Suppressor macrophage treated with lipopolysaccharide for 1 hour (primary cell): ENCODE results near the gene RBM33.
A peak's percentile ranks its signal among the peaks of the same experiment; 100 is the strongest.

Source experiments
- DNase-seq, 3 donors: peaks; one replicate each; pipeline ENCODE4 v3.0.0-alpha.2; 2020 to 2022

RBM33 gene, protein sequence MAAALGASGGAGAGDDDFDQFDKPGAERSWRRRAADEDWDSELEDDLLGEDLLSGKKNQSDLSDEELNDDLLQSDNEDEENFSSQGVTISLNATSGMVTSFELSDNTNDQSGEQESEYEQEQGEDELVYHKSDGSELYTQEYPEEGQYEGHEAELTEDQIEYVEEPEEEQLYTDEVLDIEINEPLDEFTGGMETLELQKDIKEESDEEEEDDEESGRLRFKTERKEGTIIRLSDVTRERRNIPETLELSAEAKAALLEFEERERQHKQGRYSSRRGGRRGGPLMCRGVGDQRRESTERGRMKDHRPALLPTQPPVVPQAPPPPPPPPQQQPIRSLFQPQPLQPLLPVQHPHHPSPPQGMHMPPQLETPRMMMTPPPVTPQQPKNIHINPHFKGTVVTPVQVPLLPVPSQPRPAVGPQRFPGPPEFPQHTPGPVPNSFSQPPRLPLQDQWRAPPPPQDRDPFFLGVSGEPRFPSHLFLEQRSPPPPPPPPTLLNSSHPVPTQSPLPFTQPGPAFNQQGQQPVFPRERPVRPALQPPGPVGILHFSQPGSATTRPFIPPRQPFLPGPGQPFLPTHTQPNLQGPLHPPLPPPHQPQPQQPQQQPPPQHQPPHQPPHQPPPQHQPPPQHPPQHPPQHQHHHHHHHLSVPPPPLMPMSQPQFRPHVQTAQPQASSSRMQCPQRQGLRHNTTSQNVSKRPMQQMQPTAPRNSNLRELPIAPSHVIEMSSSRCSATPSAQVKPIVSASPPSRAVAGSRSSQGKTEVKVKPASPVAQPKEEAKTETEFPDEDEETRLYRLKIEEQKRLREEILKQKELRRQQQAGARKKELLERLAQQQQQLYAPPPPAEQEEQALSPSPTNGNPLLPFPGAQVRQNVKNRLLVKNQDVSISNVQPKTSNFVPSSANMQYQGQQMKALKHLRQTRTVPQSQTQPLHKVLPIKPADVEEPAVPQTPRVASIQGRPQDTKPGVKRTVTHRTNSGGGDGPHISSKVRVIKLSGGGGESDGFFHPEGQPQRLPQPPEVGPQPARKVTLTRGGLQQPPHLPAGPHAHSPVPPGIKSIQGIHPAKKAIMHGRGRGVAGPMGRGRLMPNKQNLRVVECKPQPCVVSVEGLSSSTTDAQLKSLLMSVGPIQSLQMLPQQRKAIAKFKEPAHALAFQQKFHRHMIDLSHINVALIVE

DNA sequence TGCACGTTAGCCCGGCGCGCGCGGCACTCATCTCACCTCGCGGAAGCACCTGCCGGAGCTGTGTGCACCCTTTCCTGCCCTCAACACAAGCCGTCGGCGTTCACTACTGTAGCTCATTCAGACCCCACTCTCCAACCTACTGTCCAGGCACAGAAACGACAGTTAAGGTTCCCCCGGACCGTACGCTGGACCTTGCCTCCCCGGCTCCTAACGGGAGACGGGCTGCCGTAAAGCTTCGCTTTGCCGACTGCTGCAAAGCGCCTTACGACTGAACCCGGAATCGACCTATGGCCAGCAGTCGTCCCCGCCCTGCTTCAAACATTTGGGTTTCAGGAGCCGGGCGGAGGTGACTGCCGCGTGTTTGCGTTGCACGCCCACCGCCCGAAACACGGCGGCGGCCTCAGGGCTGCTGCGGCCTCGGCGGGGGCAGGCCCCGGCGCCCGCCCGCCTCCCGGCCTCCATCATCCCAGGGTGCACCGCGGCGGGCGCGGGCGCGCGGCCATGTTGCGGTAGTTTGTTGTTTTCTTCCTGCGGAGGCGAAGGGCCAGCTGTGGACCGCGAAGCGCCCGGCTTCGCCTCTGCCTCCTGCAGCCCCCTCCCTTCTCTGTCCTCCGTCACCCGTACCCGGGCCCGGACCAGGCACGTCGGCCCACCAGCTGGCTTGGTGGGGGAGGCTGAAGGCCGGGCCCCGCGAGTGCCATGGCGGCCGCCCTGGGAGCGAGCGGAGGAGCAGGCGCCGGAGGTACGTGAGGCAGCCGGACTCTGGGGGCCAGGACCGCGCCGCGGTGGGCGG lies at the start of gene RBM33:
RBM33 (plus strand) TSS at position 484 of the 793 bp plus-strand sequence; CDS start at position 700, 216 bp downstream.
- DNase-seq, result peak; percentile 81 to 91 (median 83)

DNA sequence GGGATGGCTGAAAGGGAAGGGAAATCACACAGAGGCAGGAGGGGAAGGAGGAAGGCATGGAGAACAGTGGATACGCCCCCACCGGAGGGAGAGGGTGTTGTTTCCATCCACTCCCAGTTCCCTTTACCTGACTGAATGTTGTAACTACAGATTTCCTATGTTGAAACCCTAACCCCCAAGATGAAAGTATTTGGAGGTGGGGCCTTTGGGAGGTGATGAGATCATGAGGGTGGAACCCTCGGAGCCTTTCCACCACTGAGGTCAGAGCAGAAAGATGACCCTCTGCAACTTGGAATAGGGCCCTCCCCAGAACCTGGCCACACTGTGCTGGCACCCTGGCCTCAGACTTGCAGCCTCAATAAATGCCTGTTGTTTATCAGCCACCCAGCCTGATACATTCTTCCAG lies 49.5 kb upstream of the RBM33 start:
- DNase-seq, result peak; percentile 19 to 28 (median 19)

DNA sequence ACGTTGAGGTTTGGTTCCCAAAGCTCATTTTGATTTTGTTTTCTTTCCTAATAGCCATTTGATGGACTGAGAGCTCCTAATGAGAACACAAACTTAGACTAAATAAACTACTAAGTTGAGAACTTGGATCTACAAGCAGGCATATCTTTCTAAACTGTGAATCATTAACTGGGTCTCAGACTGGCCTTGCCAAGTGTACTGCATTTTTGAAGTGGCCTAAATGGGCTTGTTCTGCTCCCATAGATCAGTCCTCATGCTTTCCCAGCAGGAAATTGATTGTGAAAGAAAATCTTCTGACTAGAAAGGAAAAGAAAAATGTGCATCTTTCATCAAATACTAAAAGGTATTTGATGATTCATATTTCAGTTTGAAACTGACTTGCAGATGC lies 46.7 kb upstream of the RBM33 start:
- DNase-seq, result no peak

- peak; percentile 81 to 90 (median 89) for DNase-seq
Measured at GRCh38 chr7:155598810-155599210, 45.7 kb upstream of the RBM33 start.

DNA sequence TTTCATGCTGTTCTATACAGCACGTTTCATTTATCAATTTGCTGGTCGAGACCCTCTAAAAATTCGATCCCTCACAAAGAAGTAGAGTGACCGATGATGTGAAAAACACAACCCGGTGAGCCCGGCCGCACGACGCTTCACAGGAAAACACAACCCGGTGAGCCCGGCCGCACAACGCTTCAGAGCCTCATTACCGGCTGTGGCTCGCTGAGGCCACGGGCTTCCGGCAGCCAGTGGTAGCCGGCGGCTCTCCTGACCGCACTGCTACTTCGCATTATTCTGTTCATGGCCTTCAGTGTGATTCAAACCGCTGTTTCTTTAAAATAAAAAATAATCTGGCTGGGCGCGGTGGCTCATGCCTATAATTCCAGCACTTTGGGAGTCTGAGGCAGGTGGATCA lies 42.3 kb upstream of the RBM33 start:
- no peak for DNase-seq

- DNase-seq, result no peak
Measured at GRCh38 chr7:155602750-155603149, 41.7 kb upstream of the RBM33 start.

DNA sequence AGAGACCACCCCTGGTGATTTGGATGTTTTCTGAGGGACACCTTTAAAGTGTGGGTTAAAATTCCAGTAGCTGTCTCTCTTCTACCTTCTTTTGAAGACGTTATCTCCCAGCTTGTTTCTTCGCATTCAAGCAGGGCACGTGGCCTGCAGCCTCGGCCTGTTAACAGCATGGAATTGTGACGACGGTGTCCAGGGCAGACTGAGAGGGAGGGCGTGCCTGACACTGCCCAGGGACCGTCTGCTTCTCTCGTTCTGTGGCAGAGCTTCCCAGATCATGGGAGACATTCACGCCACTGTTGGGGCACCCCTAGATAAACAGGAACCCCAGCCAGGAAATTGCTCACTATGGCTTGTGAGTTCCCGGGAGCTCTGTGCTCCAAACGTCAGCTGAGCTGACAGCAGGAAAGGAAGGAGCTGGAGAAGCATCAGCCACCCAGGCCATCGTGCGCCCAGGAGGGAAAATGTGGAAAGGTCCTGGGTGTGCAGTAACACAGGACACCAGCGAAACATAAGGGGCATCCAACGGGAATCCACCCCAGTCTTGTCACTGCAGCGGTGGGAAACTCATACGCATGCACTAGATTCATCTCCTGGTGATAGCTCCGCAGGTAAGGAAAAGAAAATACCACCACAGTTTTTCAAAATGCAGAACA lies 41.1 kb upstream of the RBM33 start:
- peak; percentile 24 to 40 (median 38) for DNase-seq

- no peak for DNase-seq
Measured at GRCh38 chr7:155603858-155604503, 40.5 kb upstream of the RBM33 start.

- no peak for DNase-seq
Measured at GRCh38 chr7:155604504-155604997, 39.9 kb upstream of the RBM33 start.

DNA sequence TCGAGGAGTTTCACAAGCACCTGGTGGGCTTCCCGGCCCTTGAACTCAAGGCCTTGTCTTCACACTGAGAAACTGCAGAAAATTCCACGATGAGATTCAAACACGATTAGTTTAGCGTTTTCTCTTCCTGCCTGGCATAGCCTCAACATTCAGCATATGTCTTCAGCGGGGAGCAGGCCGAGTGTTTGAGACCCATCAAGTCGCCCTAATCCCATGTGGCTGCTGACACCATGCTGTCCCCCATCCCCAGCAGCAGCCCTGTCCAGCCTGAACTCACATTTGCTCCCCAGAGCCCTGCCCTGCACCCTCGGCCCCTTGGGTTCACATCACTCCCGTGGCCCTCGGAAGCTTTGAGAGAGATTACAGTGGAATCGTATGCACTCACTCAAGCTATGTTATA lies 35.3 kb upstream of the RBM33 start:
- no peak for DNase-seq

DNA sequence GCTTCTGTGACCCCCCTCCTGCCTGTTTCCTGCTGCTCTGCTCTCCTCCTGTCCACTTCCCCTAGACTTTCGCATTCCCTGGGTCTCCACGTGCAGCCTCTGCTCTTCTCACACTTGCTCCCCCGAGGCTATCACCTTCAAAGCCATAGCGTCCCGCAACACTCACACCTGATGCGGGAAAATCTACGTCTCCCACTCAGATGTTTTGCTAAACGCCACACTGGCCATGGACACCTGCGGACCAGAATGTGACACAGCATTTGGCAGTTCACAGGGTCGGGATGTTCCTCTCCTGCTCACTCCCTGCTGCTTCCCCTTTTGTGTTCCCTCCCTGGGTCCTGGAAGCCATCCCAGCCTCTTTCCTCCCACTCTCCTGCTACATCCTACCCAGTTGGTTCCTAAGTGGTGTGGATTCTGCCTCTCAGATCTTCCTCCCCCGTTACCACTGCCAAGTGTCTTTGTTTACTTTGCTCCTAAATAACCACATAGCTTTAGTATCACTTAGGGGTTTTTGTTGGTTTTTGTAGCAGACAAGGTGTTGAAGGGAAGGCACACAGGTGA lies 33.7 kb upstream of the RBM33 start:
- peak in 1 of 3 donors; percentile 25 for DNase-seq

DNA sequence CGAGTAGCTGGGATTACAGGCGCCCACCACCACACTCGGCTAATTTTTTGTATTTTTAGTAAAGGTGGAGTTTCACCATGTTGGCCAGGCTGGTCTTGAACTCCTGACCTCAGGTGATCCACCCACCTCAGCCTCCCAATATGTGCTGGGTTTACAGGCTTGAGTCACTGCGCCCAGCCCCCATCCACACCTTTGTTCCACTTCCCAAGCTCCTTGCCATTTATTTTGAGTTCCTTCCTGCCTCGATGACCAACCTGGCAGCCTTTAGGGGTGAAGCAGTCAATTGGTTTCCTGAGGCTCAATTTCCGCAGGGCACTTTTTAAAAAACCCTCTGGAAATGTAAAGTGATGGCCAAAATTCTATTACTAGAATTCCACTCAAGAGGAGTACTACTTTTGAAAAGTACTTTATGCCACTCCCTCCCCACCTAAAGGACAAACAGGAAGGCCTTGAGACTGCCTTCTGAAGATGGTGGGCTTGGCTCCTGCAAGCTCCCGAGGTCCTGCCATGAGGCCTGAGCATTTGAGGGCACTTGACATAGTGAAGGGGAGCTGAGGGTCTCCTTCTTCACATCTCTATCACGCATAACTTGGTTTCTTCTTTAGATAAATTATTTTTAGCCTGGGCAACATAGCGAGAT lies 32.5 kb upstream of the RBM33 start:
- DNase-seq, result no peak

DNA sequence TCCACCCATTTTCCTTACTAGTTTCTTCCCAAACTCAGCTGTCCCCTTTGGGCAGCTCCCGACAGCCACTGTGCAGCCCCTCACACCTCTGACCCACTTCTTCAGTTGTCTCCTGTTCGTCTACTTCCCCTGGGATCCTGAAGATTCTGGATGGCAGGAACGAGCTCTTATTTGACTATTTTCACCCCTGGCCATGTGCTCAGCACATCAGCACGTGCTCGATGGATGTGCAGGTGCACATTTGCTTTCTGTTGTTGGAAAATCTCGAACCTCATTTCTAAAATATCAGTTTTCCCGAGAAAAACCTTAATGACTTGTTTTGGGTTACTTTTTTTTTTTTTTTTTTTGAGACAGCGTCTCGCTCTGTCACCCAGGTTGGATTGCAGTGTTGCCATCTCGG lies 31.8 kb upstream of the RBM33 start:
- DNase-seq, result no peak

DNA sequence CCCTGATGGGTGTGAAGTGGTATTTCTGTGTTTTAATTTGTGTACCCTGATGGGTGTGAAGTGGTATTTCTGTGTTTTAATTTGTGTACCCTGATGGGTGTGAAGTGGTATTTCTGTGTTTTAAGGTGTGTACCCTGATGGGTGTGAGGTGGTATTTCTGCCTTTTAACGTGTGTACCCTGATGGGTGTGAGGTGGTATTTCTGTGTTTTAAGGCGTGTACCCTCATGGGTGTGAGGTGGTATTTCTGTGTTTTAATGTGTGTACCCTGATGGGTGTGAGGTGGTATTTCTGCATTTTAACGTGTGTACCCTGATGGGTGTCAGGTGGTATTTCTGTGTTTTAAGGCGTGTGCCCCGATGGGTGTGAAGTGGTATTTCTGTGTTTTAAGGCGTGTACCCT lies 29.4 kb upstream of the RBM33 start:
- peak in 1 of 3 donors; percentile 0 for DNase-seq

GRCh38 chr7:155618708-155619633 lies 25.5 kb upstream of the RBM33 start:
- DNase-seq, result peak in 1 of 3 donors; percentile 17

DNA sequence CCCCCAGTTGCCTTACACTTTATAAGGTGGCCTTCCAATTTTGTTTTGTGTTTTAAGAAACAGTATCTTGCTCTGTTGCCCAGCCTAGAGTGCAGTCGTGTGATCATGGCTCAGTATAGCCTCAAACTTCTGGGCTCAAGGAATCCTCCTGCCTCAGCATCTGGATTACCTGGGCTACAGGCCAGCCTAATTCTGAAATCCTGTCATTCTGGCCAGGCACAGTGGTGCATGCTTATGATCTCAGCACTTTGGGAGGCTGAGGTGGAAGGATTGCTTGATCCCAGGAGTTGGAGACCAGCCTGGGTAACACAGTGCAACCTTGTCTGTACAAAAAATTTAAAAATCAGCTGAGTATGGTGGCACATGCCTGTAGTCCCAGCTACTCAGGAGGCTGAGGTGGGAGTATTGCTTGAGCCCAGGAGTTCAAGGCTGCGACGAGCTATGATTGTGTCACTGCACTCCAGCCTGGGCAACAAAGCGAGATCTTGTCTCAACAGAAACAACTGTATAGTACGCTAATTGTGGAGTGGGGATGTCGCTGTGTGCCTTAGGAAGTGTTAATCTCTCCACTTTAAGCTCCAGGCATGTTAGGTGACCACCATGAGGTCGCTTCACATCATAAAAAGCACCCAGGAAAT lies 24.7 kb upstream of the RBM33 start:
- DNase-seq, result peak in 1 of 3 donors; percentile 5

- peak in 1 of 3 donors; percentile 12 for DNase-seq
Measured at GRCh38 chr7:155620497-155620896, 24.0 kb upstream of the RBM33 start.

- peak in 1 of 3 donors; percentile 7 for DNase-seq
Measured at GRCh38 chr7:155621418-155621980, 23.0 kb upstream of the RBM33 start.
